ENCODE results near the gene MAEL.

The MAEL gene

DNA sequence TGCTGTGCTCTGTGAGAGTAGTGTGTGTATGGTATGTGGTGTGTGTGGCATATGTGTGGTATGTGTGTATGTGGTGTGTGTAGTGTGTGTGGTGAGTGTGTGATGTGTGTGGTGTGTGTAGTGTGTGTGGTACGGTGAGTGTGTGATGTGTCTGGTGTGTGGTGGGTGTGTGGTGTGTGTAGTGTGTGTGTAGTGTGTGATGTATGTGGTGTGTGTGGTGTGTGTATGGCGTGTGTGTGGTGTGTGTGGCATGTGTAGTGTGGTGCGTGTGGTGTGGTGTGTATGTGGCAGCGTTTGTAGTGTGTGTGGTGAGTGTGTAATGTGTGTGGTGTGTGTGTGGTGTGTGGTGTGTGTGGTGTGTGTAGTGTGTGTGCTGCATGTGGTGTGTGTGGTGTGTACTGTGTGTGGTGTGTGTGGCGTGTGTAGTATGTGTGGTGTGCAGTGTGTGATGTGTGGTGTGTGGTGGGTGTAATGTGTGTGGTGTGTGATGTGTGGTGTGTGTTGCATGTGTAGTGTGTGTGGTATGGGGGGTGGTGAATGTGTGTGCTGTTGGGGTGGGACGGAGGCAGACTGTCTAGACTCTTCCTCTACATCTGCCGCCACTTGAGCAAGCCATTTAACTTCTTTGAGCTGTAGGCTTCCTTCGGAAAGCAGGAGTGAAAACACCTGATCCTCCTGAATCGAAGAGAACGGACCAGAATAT is 67.6 kb downstream of the MAEL start (continued):
- TF ChIP-seq, protein P1, sequence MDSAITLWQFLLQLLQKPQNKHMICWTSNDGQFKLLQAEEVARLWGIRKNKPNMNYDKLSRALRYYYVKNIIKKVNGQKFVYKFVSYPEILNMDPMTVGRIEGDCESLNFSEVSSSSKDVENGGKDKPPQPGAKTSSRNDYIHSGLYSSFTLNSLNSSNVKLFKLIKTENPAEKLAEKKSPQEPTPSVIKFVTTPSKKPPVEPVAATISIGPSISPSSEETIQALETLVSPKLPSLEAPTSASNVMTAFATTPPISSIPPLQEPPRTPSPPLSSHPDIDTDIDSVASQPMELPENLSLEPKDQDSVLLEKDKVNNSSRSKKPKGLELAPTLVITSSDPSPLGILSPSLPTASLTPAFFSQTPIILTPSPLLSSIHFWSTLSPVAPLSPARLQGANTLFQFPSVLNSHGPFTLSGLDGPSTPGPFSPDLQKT (IDR thresholded peaks at IDR 0.05; ENCODE audit: borderline replicate concordance, low read depth, low read length), result no peak
- no peak for TF ChIP-seq ZNF529 (tag by site-specific recombination; IDR thresholded peaks at IDR 0.05; ENCODE audit: insufficient replicate concordance)
- no peak for TF ChIP-seq ZBTB1 (tag by site-specific recombination; IDR thresholded peaks at IDR 0.05)
- TF ChIP-seq, protein P2, sequence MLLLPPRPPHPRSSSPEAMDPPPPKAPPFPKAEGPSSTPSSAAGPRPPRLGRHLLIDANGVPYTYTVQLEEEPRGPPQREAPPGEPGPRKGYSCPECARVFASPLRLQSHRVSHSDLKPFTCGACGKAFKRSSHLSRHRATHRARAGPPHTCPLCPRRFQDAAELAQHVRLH (tag by site-specific recombination; IDR thresholded peaks at IDR 0.05), result no peak
- no peak for TF ChIP-seq ZNF274 (IDR thresholded peaks at IDR 0.05; ENCODE audit: low read length)
- no peak for TF ChIP-seq ZNF274 (tag by site-specific recombination; IDR thresholded peaks at IDR 0.05; ENCODE audit: borderline replicate concordance)
- TF ChIP-seq HOXA7 (CRISPR knock-in tag; IDR thresholded peaks at IDR 0.05; ENCODE audit: borderline replicate concordance), result no peak
- TF ChIP-seq ZNF555 (tag by site-specific recombination; conservative IDR thresholded peaks at IDR 0.05), result no peak
- no peak for TF ChIP-seq SP2 (tag by site-specific recombination; IDR thresholded peaks at IDR 0.05)
- TF ChIP-seq ZFP37 (tag by site-specific recombination; IDR thresholded peaks at IDR 0.05), result no peak
- peak; percentile 43; the same call in 1 of the 2 replicates for TF ChIP-seq MYNN (tag by site-specific recombination; IDR thresholded peaks at IDR 0.05; ENCODE audit: borderline replicate concordance)
- no peak for TF ChIP-seq YY2 (tag by site-specific recombination; IDR thresholded peaks at IDR 0.05)
- TF ChIP-seq ZNF677 (tag by site-specific recombination; IDR thresholded peaks at IDR 0.05), result no peak
- TF ChIP-seq ZNF175 (tag by site-specific recombination; IDR thresholded peaks at IDR 0.05), result 0 out of 2 replicates have a peak, but pooled peaks have one; percentile 41
- TF ChIP-seq, protein P3, sequence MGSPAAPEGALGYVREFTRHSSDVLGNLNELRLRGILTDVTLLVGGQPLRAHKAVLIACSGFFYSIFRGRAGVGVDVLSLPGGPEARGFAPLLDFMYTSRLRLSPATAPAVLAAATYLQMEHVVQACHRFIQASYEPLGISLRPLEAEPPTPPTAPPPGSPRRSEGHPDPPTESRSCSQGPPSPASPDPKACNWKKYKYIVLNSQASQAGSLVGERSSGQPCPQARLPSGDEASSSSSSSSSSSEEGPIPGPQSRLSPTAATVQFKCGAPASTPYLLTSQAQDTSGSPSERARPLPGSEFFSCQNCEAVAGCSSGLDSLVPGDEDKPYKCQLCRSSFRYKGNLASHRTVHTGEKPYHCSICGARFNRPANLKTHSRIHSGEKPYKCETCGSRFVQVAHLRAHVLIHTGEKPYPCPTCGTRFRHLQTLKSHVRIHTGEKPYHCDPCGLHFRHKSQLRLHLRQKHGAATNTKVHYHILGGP (tag by site-specific recombination; IDR thresholded peaks at IDR 0.05), result 0 out of 2 replicates have a peak, but pooled peaks have one; percentile 44
- no peak for TF ChIP-seq ZFP41 (tag by site-specific recombination; IDR thresholded peaks at IDR 0.05; ENCODE audit: borderline replicate concordance)
- TF ChIP-seq, protein P4, sequence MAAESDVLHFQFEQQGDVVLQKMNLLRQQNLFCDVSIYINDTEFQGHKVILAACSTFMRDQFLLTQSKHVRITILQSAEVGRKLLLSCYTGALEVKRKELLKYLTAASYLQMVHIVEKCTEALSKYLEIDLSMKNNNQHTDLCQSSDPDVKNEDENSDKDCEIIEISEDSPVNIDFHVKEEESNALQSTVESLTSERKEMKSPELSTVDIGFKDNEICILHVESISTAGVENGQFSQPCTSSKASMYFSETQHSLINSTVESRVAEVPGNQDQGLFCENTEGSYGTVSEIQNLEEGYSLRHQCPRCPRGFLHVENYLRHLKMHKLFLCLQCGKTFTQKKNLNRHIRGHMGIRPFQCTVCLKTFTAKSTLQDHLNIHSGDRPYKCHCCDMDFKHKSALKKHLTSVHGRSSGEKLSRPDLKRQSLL (tag by site-specific recombination; IDR thresholded peaks at IDR 0.05), result no peak
- TF ChIP-seq, protein P5, sequence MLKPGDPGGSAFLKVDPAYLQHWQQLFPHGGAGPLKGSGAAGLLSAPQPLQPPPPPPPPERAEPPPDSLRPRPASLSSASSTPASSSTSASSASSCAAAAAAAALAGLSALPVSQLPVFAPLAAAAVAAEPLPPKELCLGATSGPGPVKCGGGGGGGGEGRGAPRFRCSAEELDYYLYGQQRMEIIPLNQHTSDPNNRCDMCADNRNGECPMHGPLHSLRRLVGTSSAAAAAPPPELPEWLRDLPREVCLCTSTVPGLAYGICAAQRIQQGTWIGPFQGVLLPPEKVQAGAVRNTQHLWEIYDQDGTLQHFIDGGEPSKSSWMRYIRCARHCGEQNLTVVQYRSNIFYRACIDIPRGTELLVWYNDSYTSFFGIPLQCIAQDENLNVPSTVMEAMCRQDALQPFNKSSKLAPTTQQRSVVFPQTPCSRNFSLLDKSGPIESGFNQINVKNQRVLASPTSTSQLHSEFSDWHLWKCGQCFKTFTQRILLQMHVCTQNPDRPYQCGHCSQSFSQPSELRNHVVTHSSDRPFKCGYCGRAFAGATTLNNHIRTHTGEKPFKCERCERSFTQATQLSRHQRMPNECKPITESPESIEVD (tag by site-specific recombination; IDR thresholded peaks at IDR 0.05), result no peak
- TF ChIP-seq, protein P6, sequence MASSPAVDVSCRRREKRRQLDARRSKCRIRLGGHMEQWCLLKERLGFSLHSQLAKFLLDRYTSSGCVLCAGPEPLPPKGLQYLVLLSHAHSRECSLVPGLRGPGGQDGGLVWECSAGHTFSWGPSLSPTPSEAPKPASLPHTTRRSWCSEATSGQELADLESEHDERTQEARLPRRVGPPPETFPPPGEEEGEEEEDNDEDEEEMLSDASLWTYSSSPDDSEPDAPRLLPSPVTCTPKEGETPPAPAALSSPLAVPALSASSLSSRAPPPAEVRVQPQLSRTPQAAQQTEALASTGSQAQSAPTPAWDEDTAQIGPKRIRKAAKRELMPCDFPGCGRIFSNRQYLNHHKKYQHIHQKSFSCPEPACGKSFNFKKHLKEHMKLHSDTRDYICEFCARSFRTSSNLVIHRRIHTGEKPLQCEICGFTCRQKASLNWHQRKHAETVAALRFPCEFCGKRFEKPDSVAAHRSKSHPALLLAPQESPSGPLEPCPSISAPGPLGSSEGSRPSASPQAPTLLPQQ (tag by site-specific recombination; IDR thresholded peaks at IDR 0.05), result no peak
- TF ChIP-seq ZNF501 (tag by site-specific recombination; IDR thresholded peaks at IDR 0.05), result 0 out of 2 replicates have a peak, but pooled peaks have one; percentile 28
- 0 out of 2 replicates have a peak, but pooled peaks have one; percentile 41 for TF ChIP-seq ZNF837 (tag by site-specific recombination; IDR thresholded peaks at IDR 0.05)
- peak; percentile 56; the same call in 1 of the 2 replicates for TF ChIP-seq ZBTB20 (tag by site-specific recombination; IDR thresholded peaks at IDR 0.05)
- TF ChIP-seq, protein P7, sequence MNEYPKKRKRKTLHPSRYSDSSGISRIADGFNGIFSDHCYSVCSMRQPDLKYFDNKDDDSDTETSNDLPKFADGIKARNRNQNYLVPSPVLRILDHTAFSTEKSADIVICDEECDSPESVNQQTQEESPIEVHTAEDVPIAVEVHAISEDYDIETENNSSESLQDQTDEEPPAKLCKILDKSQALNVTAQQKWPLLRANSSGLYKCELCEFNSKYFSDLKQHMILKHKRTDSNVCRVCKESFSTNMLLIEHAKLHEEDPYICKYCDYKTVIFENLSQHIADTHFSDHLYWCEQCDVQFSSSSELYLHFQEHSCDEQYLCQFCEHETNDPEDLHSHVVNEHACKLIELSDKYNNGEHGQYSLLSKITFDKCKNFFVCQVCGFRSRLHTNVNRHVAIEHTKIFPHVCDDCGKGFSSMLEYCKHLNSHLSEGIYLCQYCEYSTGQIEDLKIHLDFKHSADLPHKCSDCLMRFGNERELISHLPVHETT (tag by site-specific recombination; IDR thresholded peaks at IDR 0.05), result no peak
- no peak for TF ChIP-seq ZNF585B (tag by site-specific recombination; IDR thresholded peaks at IDR 0.05)
- no peak for TF ChIP-seq SCRT2 (tag by site-specific recombination; IDR thresholded peaks at IDR 0.05)
- no peak for TF ChIP-seq ZNF184 (tag by site-specific recombination; IDR thresholded peaks at IDR 0.05)
- no peak for TF ChIP-seq ZSCAN23 (tag by site-specific recombination; IDR thresholded peaks at IDR 0.05)
- no peak for TF ChIP-seq IKZF3 (tag by site-specific recombination; IDR thresholded peaks at IDR 0.05)
- no peak for TF ChIP-seq SP3 (tag by site-specific recombination; IDR thresholded peaks at IDR 0.05)
- TF ChIP-seq ZNF2 (tag by site-specific recombination; IDR thresholded peaks at IDR 0.05), result 0 out of 2 replicates have a peak, but pooled peaks have one; percentile 53
- TF ChIP-seq ZNF514 (tag by site-specific recombination; IDR thresholded peaks at IDR 0.05), result no peak
- no peak for TF ChIP-seq KLF16 (tag by site-specific recombination; IDR thresholded peaks at IDR 0.05)
- TF ChIP-seq ZNF24 (tag by site-specific recombination; IDR thresholded peaks at IDR 0.05), result no peak

All from HEK293 (cell line).